Stimulated activated memory B cell treated with anti-CD40 and anti-IgM and Interleukin-4, amounts not matched to agents 10 μg/mL and 1 μg/mL and 100 μg/mL, for 72 hours (primary cell): ENCODE results near the gene ZBED1.
A peak's percentile ranks its signal among the peaks of the same experiment; 100 is the strongest.
"Not testable (repeated sequence)": the region's sequence is repeated elsewhere in the genome, so short reads cannot be mapped to it uniquely, and the experiment has no call there.

ENCODE experiments used
- ATAC-seq: fragments of 150-1000 bp; cut with Tn5 transposase; 2 replicates; pipeline ENCODE4 v1.10.0; 2021
- H3K27ac Mint-ChIP-seq: one replicate; pipeline ENCODE4 v1.8.0; 2022; ENCODE audit warnings: mild to moderate bottlenecking, mixed read lengths
- H3K27me3 Mint-ChIP-seq: one replicate; pipeline ENCODE4 v1.8.0; 2022; ENCODE audit warnings: mixed read lengths
- H3K36me3 Mint-ChIP-seq: one replicate; pipeline ENCODE4 v1.8.0; 2022; ENCODE audit warnings: mixed read lengths
- H3K4me1 Mint-ChIP-seq: one replicate; pipeline ENCODE4 v1.8.0; 2022; ENCODE audit warnings: mixed read lengths
- H3K4me3 Mint-ChIP-seq: one replicate; pipeline ENCODE4 v1.8.0; 2022; ENCODE audit warnings: mild to moderate bottlenecking, moderate library complexity, mixed read lengths
- H3K9me3 Mint-ChIP-seq: one replicate; pipeline ENCODE4 v1.8.0; 2022; ENCODE audit warnings: mixed read lengths

The ZBED1 gene

GRCh38 chrX:2533424-2533823, 32.6 kb upstream of the ZBED1 start:
- Mint-ChIP-seq H3K4me1 (no peaks in the 10 kb centered on the region), H3K27ac (no peak overlapping the region), H3K4me3 (no peak overlapping the region), H3K36me3 (no peaks in the 10 kb centered on the region), H3K9me3 (peaks cover 3% of the 10 kb centered on the region), H3K27me3 (no peaks in the 10 kb centered on the region)
- no peak for ATAC-seq

- Mint-ChIP-seq H3K27me3 (peaks cover 12% of the 10 kb centered on the region), H3K4me1 (peaks cover 14% of the 10 kb centered on the region), H3K36me3 (peaks cover 6% of the 10 kb centered on the region), H3K9me3 (peaks cover 18% of the 10 kb centered on the region), H3K4me3 (no peak overlapping the region), H3K27ac (peak overlapping the region; percentile 55)
- peak; percentile 70 for ATAC-seq
Observed at GRCh38 chrX:2526390-2526789, 25.6 kb upstream of the ZBED1 start.

GRCh38 chrX:2523911-2524310, 23.1 kb upstream of the ZBED1 start:
- no peak overlapping the region for H3K27ac Mint-ChIP-seq
- no peak overlapping the region for H3K4me3 Mint-ChIP-seq
- peaks cover 6% of the 10 kb centered on the region for H3K36me3 Mint-ChIP-seq
- no peak for ATAC-seq
- H3K9me3 Mint-ChIP-seq: peaks cover 18% of the 10 kb centered on the region
- peaks cover 12% of the 10 kb centered on the region for H3K27me3 Mint-ChIP-seq
- H3K4me1 Mint-ChIP-seq: peaks cover 14% of the 10 kb centered on the region

GRCh38 chrX:2521927-2522386, 21.2 kb upstream of the ZBED1 start:
- Mint-ChIP-seq H3K4me3 (no peak overlapping the region), H3K36me3 (peaks cover 6% of the 10 kb centered on the region), H3K9me3 (peaks cover 14% of the 10 kb centered on the region), H3K4me1 (peaks cover 26% of the 10 kb centered on the region), H3K27me3 (peaks cover 5% of the 10 kb centered on the region), H3K27ac (no peak overlapping the region)
- no peak for ATAC-seq

GRCh38 chrX:2521092-2521926, 20.5 kb upstream of the ZBED1 start:
- peak; percentile 95 for ATAC-seq
- peaks cover 26% of the 10 kb centered on the region for H3K4me1 Mint-ChIP-seq

GRCh38 chrX:2520539-2520938, 19.8 kb upstream of the ZBED1 start:
- no peak for ATAC-seq
- Mint-ChIP-seq H3K4me3 (no peak overlapping the region), H3K4me1 (peaks cover 27% of the 10 kb centered on the region), H3K27me3 (no peaks in the 10 kb centered on the region), H3K36me3 (peaks cover under 1% of the 10 kb centered on the region), H3K27ac (no peak overlapping the region), H3K9me3 (peaks cover 4% of the 10 kb centered on the region)

More at GRCh38 chrX:2521092-2521926, 20.5 kb upstream of the ZBED1 start:
- Mint-ChIP-seq H3K4me3 (peak overlapping the region; percentile 69), H3K27me3 (no peaks in the 10 kb centered on the region), H3K36me3 (peaks cover 6% of the 10 kb centered on the region), H3K9me3 (peaks cover 8% of the 10 kb centered on the region), H3K27ac (no peak overlapping the region)

GRCh38 chrX:2519638-2520037, 18.9 kb upstream of the ZBED1 start:
- not testable (repeated sequence) for H3K4me3 Mint-ChIP-seq, H3K27me3 Mint-ChIP-seq, H3K36me3 Mint-ChIP-seq, H3K9me3 Mint-ChIP-seq, ATAC-seq, H3K27ac Mint-ChIP-seq
- peaks cover 30% of the 10 kb centered on the region for H3K4me1 Mint-ChIP-seq

GRCh38 chrX:2517055-2517454, 16.3 kb upstream of the ZBED1 start:
- peak; percentile 10 for ATAC-seq
- H3K27me3 Mint-ChIP-seq: no peaks in the 10 kb centered on the region
- H3K27ac Mint-ChIP-seq: peak overlapping the region; percentile 81
- H3K9me3 Mint-ChIP-seq: no peaks in the 10 kb centered on the region
- peak overlapping the region; percentile 59 for H3K4me3 Mint-ChIP-seq
- H3K36me3 Mint-ChIP-seq: no peaks in the 10 kb centered on the region
- peaks cover 40% of the 10 kb centered on the region for H3K4me1 Mint-ChIP-seq

- Mint-ChIP-seq H3K27me3 (no peaks in the 10 kb centered on the region), H3K4me1 (peaks cover 44% of the 10 kb centered on the region), H3K9me3 (no peaks in the 10 kb centered on the region), H3K4me3 (peak overlapping the region; percentile 59), H3K36me3 (no peaks in the 10 kb centered on the region), H3K27ac (peak overlapping the region; percentile 81)
- ATAC-seq: peak; percentile 84
Observed at GRCh38 chrX:2516623-2517022, 15.8 kb upstream of the ZBED1 start.

GRCh38 chrX:2514131-2514530, 13.4 kb upstream of the ZBED1 start:
- H3K27ac Mint-ChIP-seq: peak overlapping the region; percentile 69
- H3K4me1 Mint-ChIP-seq: peaks cover 46% of the 10 kb centered on the region
- peak; percentile 47 for ATAC-seq
- H3K36me3 Mint-ChIP-seq: no peaks in the 10 kb centered on the region
- H3K9me3 Mint-ChIP-seq: no peaks in the 10 kb centered on the region
- peak overlapping the region; percentile 28 for H3K4me3 Mint-ChIP-seq
- no peaks in the 10 kb centered on the region for H3K27me3 Mint-ChIP-seq

- Mint-ChIP-seq H3K4me3 (no peak overlapping the region), H3K27ac (peak overlapping the region; percentile 69), H3K9me3 (no peaks in the 10 kb centered on the region), H3K4me1 (peaks cover 53% of the 10 kb centered on the region), H3K36me3 (no peaks in the 10 kb centered on the region), H3K27me3 (no peaks in the 10 kb centered on the region)
- no peak for ATAC-seq
Observed at GRCh38 chrX:2513121-2513664, 12.4 kb upstream of the ZBED1 start.

- no peaks in the 10 kb centered on the region for H3K27me3 Mint-ChIP-seq
- no peaks in the 10 kb centered on the region for H3K36me3 Mint-ChIP-seq
- H3K27ac Mint-ChIP-seq: peak overlapping the region; percentile 69
- H3K4me1 Mint-ChIP-seq: peaks cover 46% of the 10 kb centered on the region
- H3K9me3 Mint-ChIP-seq: no peaks in the 10 kb centered on the region
- no peak for ATAC-seq
- no peak overlapping the region for H3K4me3 Mint-ChIP-seq
Observed at GRCh38 chrX:2512501-2512900, 11.7 kb upstream of the ZBED1 start.

GRCh38 chrX:2511326-2511725, 10.6 kb upstream of the ZBED1 start:
- Mint-ChIP-seq H3K9me3 (no peaks in the 10 kb centered on the region), H3K27me3 (no peaks in the 10 kb centered on the region), H3K4me3 (no peak overlapping the region), H3K36me3 (no peaks in the 10 kb centered on the region), H3K27ac (peak overlapping the region; percentile 46), H3K4me1 (peaks cover 35% of the 10 kb centered on the region)
- no peak for ATAC-seq

GRCh38 chrX:2508648-2509335, 8.0 kb upstream of the ZBED1 start:
- ATAC-seq: no peak
- Mint-ChIP-seq H3K27me3 (no peaks in the 10 kb centered on the region), H3K4me1 (peaks cover 15% of the 10 kb centered on the region), H3K9me3 (no peaks in the 10 kb centered on the region), H3K4me3 (no peak overlapping the region), H3K27ac (peak overlapping the region; percentile 26), H3K36me3 (no peaks in the 10 kb centered on the region)

- Mint-ChIP-seq H3K4me1 (peaks cover 15% of the 10 kb centered on the region), H3K36me3 (no peaks in the 10 kb centered on the region), H3K4me3 (no peak overlapping the region), H3K27me3 (no peaks in the 10 kb centered on the region), H3K9me3 (no peaks in the 10 kb centered on the region), H3K27ac (peak overlapping the region; percentile 26)
- ATAC-seq: no peak
Observed at GRCh38 chrX:2507904-2508627, 7.3 kb upstream of the ZBED1 start.
